ENCODE measurements around the gene RYR1. TPM values are rescaled to one million over a fixed set of nuclear protein-coding genes. Genes with fewer than 3 reads are reported as not detected.
A peak's percentile ranks its signal among the peaks of the same experiment; 100 is the strongest.

RYR1 gene
- total RNA-seq, 1 donor from 2014 or later, result 0.32 TPM

DNA sequence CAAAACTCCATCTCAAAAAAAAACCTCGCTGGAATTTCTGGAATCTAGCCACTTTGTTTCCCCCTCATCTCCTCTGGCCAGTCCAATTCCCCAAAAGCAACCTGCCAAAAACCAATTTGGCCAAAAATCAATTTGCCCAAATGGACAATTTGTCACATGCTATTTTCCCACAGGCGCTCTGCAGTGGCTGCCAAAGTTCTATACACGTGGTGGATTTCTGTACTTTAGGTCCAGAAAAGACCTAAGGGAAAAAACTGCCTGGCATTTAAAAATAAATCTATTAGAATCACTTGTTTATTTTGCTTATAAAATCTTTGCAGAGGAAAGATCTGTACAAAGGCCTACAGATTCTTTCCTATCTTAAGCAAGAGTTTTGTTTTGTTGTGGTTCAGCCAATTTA is 104.9 kb downstream of the RYR1 start:
- Mint-ChIP-seq H3K9me3 (ENCODE audit: unreplicated experiment) (peaks cover 21% of the 10 kb centered on the region), H3K27ac (ENCODE audit: unreplicated experiment) (no peak overlapping the region), H3K4me1 (ENCODE audit: low read depth, unreplicated experiment) (peaks cover 4% of the 10 kb centered on the region), H3K4me3 (ENCODE audit: unreplicated experiment) (no peak overlapping the region), H3K27me3 (ENCODE audit: low read depth, unreplicated experiment) (peaks cover 3% of the 10 kb centered on the region), H3K36me3 (ENCODE audit: low read depth, unreplicated experiment) (peaks cover 9% of the 10 kb centered on the region)
- Histone ChIP-seq H4K20me1 (ENCODE audit: insufficient read depth, low read length) (no peaks in the 10 kb centered on the region), H3K27me3 (ENCODE audit: insufficient read depth, low read length) (no peaks in the 10 kb centered on the region), H3K4me2 (ENCODE audit: low read length) (no peak overlapping the region), H3K4me3 (ENCODE audit: insufficient read depth, low read depth, low read length) (no peak overlapping the region), H3K4me1 (ENCODE audit: insufficient read depth, low read length) (no peaks in the 10 kb centered on the region), H3K79me2 (ENCODE audit: insufficient read depth, low read length) (no peaks in the 10 kb centered on the region), H3K27ac (ENCODE audit: low read depth, low read length) (no peak overlapping the region), H3K9ac (ENCODE audit: low read length) (no peak overlapping the region), H3K9me3 (ENCODE audit: insufficient read depth, low read depth, low read length) (peaks cover 17% of the 10 kb centered on the region), H2AFZ (ENCODE audit: low read depth, low read length) (no peak overlapping the region), H3K36me3 (ENCODE audit: insufficient read depth, low read length) (no peaks in the 10 kb centered on the region)
- no peak for FAIRE-seq
- TF ChIP-seq, protein P1, sequence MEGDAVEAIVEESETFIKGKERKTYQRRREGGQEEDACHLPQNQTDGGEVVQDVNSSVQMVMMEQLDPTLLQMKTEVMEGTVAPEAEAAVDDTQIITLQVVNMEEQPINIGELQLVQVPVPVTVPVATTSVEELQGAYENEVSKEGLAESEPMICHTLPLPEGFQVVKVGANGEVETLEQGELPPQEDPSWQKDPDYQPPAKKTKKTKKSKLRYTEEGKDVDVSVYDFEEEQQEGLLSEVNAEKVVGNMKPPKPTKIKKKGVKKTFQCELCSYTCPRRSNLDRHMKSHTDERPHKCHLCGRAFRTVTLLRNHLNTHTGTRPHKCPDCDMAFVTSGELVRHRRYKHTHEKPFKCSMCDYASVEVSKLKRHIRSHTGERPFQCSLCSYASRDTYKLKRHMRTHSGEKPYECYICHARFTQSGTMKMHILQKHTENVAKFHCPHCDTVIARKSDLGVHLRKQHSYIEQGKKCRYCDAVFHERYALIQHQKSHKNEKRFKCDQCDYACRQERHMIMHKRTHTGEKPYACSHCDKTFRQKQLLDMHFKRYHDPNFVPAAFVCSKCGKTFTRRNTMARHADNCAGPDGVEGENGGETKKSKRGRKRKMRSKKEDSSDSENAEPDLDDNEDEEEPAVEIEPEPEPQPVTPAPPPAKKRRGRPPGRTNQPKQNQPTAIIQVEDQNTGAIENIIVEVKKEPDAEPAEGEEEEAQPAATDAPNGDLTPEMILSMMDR (IDR thresholded peaks at IDR 0.05; ENCODE audit: insufficient read depth, low read depth, low read length), result no peak
- no peak for TF ChIP-seq EZH2 (IDR thresholded peaks at IDR 0.05; ENCODE audit: insufficient read depth, low read length)
- DNase-seq (ENCODE audit: low read depth), result peak; percentile 8

DNA sequence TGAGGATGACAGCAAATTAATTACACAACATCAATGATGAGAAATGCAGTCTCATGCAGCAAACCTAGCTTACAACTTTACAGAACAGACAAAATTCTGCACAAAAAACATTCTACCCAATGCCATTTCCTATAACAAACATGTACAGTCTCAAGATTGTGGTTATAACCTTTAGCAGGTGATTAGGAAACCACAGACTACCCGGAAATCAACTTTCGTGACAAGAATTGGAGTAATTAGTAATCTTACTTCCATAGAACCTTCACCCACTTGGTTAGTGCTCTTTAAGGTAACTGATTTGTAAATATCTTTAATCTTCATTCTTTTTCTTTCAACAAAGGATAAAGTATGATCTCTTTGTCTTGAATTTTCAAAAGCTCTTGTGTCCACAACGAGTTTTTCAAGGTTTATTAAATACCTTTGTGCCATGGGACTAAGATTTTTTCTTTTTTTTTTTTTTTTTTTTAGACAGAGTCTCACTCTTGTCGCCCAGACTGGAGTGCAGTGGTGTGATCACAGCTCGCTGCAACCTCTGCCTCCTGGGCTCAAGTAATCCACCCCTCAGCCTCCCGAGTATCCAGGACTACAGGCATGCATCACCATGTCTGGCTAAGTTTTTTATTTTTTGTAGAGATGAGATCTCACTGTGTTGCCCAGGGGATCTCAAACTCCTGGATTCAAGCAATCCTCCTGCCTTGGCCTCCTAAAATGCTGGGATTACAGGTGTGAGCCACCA is 105.5 kb downstream of the RYR1 start:
- TF ChIP-seq EZH2 (IDR thresholded peaks at IDR 0.05; ENCODE audit: insufficient read depth, low read length), result no peak
- TF ChIP-seq, protein P1 (IDR thresholded peaks at IDR 0.05; ENCODE audit: insufficient read depth, low read depth, low read length), result no peak
- Histone ChIP-seq H4K20me1 (ENCODE audit: insufficient read depth, low read length) (no peaks in the 10 kb centered on the region), H3K9ac (ENCODE audit: low read length) (no peak overlapping the region), H3K36me3 (ENCODE audit: insufficient read depth, low read length) (no peaks in the 10 kb centered on the region), H3K4me3 (ENCODE audit: insufficient read depth, low read depth, low read length) (no peak overlapping the region), H3K9me3 (ENCODE audit: insufficient read depth, low read depth, low read length) (peaks cover 17% of the 10 kb centered on the region), H3K27ac (ENCODE audit: low read depth, low read length) (no peak overlapping the region), H3K79me2 (ENCODE audit: insufficient read depth, low read length) (no peaks in the 10 kb centered on the region), H3K27me3 (ENCODE audit: insufficient read depth, low read length) (no peaks in the 10 kb centered on the region), H3K4me2 (ENCODE audit: low read length) (no peak overlapping the region), H2AFZ (ENCODE audit: low read depth, low read length) (no peak overlapping the region), H3K4me1 (ENCODE audit: insufficient read depth, low read length) (no peaks in the 10 kb centered on the region)
- Mint-ChIP-seq H3K4me3 (ENCODE audit: unreplicated experiment) (no peak overlapping the region), H3K27ac (ENCODE audit: unreplicated experiment) (no peak overlapping the region), H3K36me3 (ENCODE audit: low read depth, unreplicated experiment) (peaks cover 9% of the 10 kb centered on the region), H3K4me1 (ENCODE audit: low read depth, unreplicated experiment) (peaks cover 4% of the 10 kb centered on the region), H3K9me3 (ENCODE audit: unreplicated experiment) (peaks cover 23% of the 10 kb centered on the region), H3K27me3 (ENCODE audit: low read depth, unreplicated experiment) (peaks cover 3% of the 10 kb centered on the region)
- no peak for FAIRE-seq
- DNase-seq (ENCODE audit: low read depth), result no peak

DNA sequence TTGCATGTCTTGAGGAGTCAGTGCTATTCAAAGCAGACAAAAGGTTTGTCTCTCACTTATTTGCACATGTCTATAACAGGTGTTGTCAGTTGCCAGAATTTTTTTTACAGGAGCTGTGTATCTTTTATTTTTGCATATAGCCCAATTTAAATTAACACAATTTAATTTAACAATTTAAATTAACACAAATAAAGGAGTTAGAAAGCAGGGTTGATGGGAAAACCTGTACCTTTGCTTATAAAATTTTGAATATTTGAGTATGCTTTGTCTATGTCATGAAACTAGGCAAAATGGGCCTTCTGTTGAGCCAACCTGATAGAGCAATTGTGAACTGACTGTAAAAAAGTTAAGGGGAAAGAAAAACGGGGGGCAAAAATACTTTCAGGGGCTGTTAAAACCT is 106.3 kb downstream of the RYR1 start:
- Histone ChIP-seq H3K27ac (ENCODE audit: low read depth, low read length) (no peak overlapping the region), H3K9ac (ENCODE audit: low read length) (no peak overlapping the region), H3K79me2 (ENCODE audit: insufficient read depth, low read length) (no peaks in the 10 kb centered on the region), H3K9me3 (ENCODE audit: insufficient read depth, low read depth, low read length) (peaks cover 10% of the 10 kb centered on the region), H3K4me2 (ENCODE audit: low read length) (no peak overlapping the region), H3K27me3 (ENCODE audit: insufficient read depth, low read length) (no peaks in the 10 kb centered on the region), H2AFZ (ENCODE audit: low read depth, low read length) (no peak overlapping the region), H3K4me1 (ENCODE audit: insufficient read depth, low read length) (peaks cover 5% of the 10 kb centered on the region), H3K4me3 (ENCODE audit: insufficient read depth, low read depth, low read length) (no peak overlapping the region), H3K36me3 (ENCODE audit: insufficient read depth, low read length) (no peaks in the 10 kb centered on the region), H4K20me1 (ENCODE audit: insufficient read depth, low read length) (no peaks in the 10 kb centered on the region)
- Mint-ChIP-seq H3K4me3 (ENCODE audit: unreplicated experiment) (no peak overlapping the region), H3K9me3 (ENCODE audit: unreplicated experiment) (peaks cover 18% of the 10 kb centered on the region), H3K27me3 (ENCODE audit: low read depth, unreplicated experiment) (peaks cover 3% of the 10 kb centered on the region), H3K36me3 (ENCODE audit: low read depth, unreplicated experiment) (peaks cover 6% of the 10 kb centered on the region), H3K4me1 (ENCODE audit: low read depth, unreplicated experiment) (peaks cover 8% of the 10 kb centered on the region), H3K27ac (ENCODE audit: unreplicated experiment) (no peak overlapping the region)
- TF ChIP-seq, protein P1 (IDR thresholded peaks at IDR 0.05; ENCODE audit: insufficient read depth, low read depth, low read length), result no peak
- TF ChIP-seq EZH2 (IDR thresholded peaks at IDR 0.05; ENCODE audit: insufficient read depth, low read length), result no peak
- DNase-seq (ENCODE audit: low read depth) (no peak), FAIRE-seq (no peak)

All from astrocyte (in vitro differentiated cells and primary cell).